Mesenchymal stem cell (in vitro differentiated cells and primary cell): ENCODE measurements around the gene SLC12A3.

Experiments
- DNase-seq: peaks from one replicate; pipeline ENCODE4 v3.0.0-alpha.2; 2013
- H2AFZ ChIP-seq: one replicate; pipeline ENCODE4 v1.6.1; 2013; ENCODE audit warnings: low read depth, mild to moderate bottlenecking, control low read depth, inconsistent platforms, low read length, moderate library complexity
- H2AK5ac ChIP-seq: 2 replicates; pipeline ENCODE4 v1.6.1; 2013; ENCODE audit warnings: low read length, moderate library complexity, mild to moderate bottlenecking, inconsistent platforms; ENCODE audit not compliant: severe bottlenecking
- H2BK120ac ChIP-seq: one replicate; pipeline ENCODE4 v1.6.1; 2013; ENCODE audit warnings: low read depth, mild to moderate bottlenecking, inconsistent platforms, low read length, moderate library complexity
- H2BK12ac ChIP-seq, 2 experiments: one replicate each; pipeline ENCODE4 v1.6.1; 2013; ENCODE audit warnings: inconsistent platforms in 2 of 2, low read length in 2 of 2, mild to moderate bottlenecking in 2 of 2, moderate library complexity in 2 of 2, control low read depth in 1 of 2
- H2BK15ac ChIP-seq: one replicate; pipeline ENCODE4 v1.6.1; 2013; ENCODE audit warnings: mild to moderate bottlenecking, low read depth, inconsistent platforms; ENCODE audit not compliant: poor library complexity, severe bottlenecking
- H2BK5ac ChIP-seq: 2 replicates; pipeline ENCODE4 v1.6.1; 2013; ENCODE audit warnings: low read depth, mild to moderate bottlenecking, low read length, control low read depth, inconsistent platforms; ENCODE audit not compliant: poor library complexity, severe bottlenecking
- H3K14ac ChIP-seq, 2 experiments: one replicate each; pipeline ENCODE4 v1.6.1; 2013; ENCODE audit warnings: inconsistent platforms in 2 of 2, low read length in 2 of 2, control low read depth in 1 of 2, mild to moderate bottlenecking in 1 of 2, moderate library complexity in 1 of 2
- H3K18ac ChIP-seq, 2 experiments: one replicate each; pipeline ENCODE4 v1.6.1; 2013; ENCODE audit warnings: inconsistent platforms in 2 of 2, low read length in 2 of 2, control low read depth in 1 of 2, low read depth in 1 of 2, mild to moderate bottlenecking in 1 of 2
- H3K23ac ChIP-seq, 2 experiments: one replicate each; pipeline ENCODE4 v1.6.1; 2013; ENCODE audit warnings: inconsistent platforms in 2 of 2, low read length in 2 of 2, mild to moderate bottlenecking in 2 of 2, moderate library complexity in 2 of 2, control low read depth in 1 of 2
- H3K27ac ChIP-seq: 2 replicates; pipeline ENCODE4 v1.5.1; 2013; ENCODE audit warnings: mild to moderate bottlenecking, moderate library complexity, low read length, control low read depth, inconsistent platforms; ENCODE audit not compliant: poor library complexity, severe bottlenecking
- H3K27me3 ChIP-seq, 2 experiments: 2 replicates each; pipeline versions ENCODE4 v1.6.1 to v1.7.0; 2013; ENCODE audit warnings: low read length in 2 of 2, mild to moderate bottlenecking in 2 of 2, moderate library complexity in 2 of 2, control low read depth in 1 of 2, inconsistent platforms in 1 of 2; ENCODE audit not compliant: control insufficient read depth in 1 of 2, insufficient read depth in 1 of 2
- H3K36me3 ChIP-seq, 2 experiments: 2 replicates each; pipeline versions ENCODE4 v1.6.1 to v1.7.0; 2013; ENCODE audit warnings: low read length in 2 of 2, control low read depth in 1 of 2, inconsistent platforms in 1 of 2, low read depth in 1 of 2, mild to moderate bottlenecking in 1 of 2; ENCODE audit not compliant: insufficient read depth in 2 of 2, control insufficient read depth in 1 of 2
- H3K4ac ChIP-seq, 2 experiments: one replicate each; pipeline ENCODE4 v1.6.1; 2013; ENCODE audit warnings: inconsistent platforms in 2 of 2, low read length in 2 of 2, mild to moderate bottlenecking in 2 of 2, moderate library complexity in 2 of 2, control low read depth in 1 of 2, low read depth in 1 of 2
- H3K4me1 ChIP-seq: 2 replicates; pipeline ENCODE4 v1.6.1; 2013; ENCODE audit warnings: low read depth, low read length, control low read depth; ENCODE audit not compliant: control insufficient read depth, insufficient read depth
- H3K4me2 ChIP-seq: 2 replicates; pipeline ENCODE4 v1.6.1; 2013; ENCODE audit warnings: low read length, mild to moderate bottlenecking, inconsistent platforms; ENCODE audit not compliant: poor library complexity, severe bottlenecking
- H3K4me3 ChIP-seq, 2 experiments: 2 replicates each; pipeline versions ENCODE4 v1.5.1 to v1.7.0; 2013; ENCODE audit warnings: low read length in 2 of 2, mild to moderate bottlenecking in 2 of 2, control low read depth in 1 of 2, low read depth in 1 of 2; ENCODE audit not compliant: insufficient read depth in 1 of 2
- H3K79me1 ChIP-seq: replicated peaks from 2 replicates; pipeline ENCODE4 v1.6.1; 2013; ENCODE audit warnings: mild to moderate bottlenecking, control low read depth, low read length, inconsistent platforms; ENCODE audit not compliant: poor library complexity, severe bottlenecking
- H3K9ac ChIP-seq: 2 replicates; pipeline ENCODE4 v1.7.0; 2013; ENCODE audit warnings: mild to moderate bottlenecking, low read length, moderate library complexity
- H3K9me3 ChIP-seq: 2 replicates; pipeline ENCODE4 v1.7.0; 2013; ENCODE audit warnings: mild to moderate bottlenecking, low read length; ENCODE audit not compliant: control insufficient read depth
- H4K8ac ChIP-seq: one replicate; pipeline ENCODE4 v1.6.1; 2013; ENCODE audit warnings: inconsistent platforms, mild to moderate bottlenecking, low read length, moderate library complexity
- H4K91ac ChIP-seq: one replicate; pipeline ENCODE4 v1.6.1; 2013; ENCODE audit warnings: mild to moderate bottlenecking, low read length, inconsistent platforms
- WGBS: methylation state at CpG from one replicate; pipeline ENCODE4 v1.1.7; 2013; ENCODE audit warnings: mixed read lengths; 5-methylcytosine and 5-hydroxymethylcytosine counted together

SLC12A3 gene

GRCh38 chr16:56896244-56896643 is 31.2 kb downstream of the SLC12A3 start:
- Histone ChIP-seq H2BK12ac (no peak overlapping the region), H3K9ac (no peak overlapping the region), H3K4me1 (peaks cover 2% of the 10 kb centered on the region), H3K27me3 (peaks cover 20 to 44% of the 10 kb centered on the region in 2 experiments), H3K4me3 (no peak overlapping the region), H3K36me3 (no peaks in the 10 kb centered on the region), H4K8ac (no peak overlapping the region), H3K4ac (no peak overlapping the region), H2AK5ac (no peak overlapping the region), H3K23ac (no peak overlapping the region), H3K14ac (no peak overlapping the region), H3K9me3 (no peaks in the 10 kb centered on the region), H2BK120ac (no peak overlapping the region), H3K18ac (no peak overlapping the region), H3K27ac (no peak overlapping the region), H3K4me2 (no peak overlapping the region), H2BK15ac (no peak overlapping the region), H4K91ac (no peak overlapping the region), H2BK5ac (no peak overlapping the region), H2AFZ (no peak overlapping the region), H3K79me1 (no peaks in the 10 kb centered on the region)
- 96% methylated on average over 3 of the region's 3 CpGs for WGBS
- no peak for DNase-seq

- Histone ChIP-seq H3K9me3 (no peaks in the 10 kb centered on the region), H3K27me3 (peaks cover 27 to 46% of the 10 kb centered on the region in 2 experiments), H3K4ac (no peak overlapping the region), H2BK5ac (no peak overlapping the region), H2AK5ac (no peak overlapping the region), H3K23ac (peak overlapping the region in 1 of 2 experiments; percentile 30), H4K91ac (no peak overlapping the region), H3K14ac (no peak overlapping the region), H4K8ac (no peak overlapping the region), H2BK15ac (no peak overlapping the region), H2BK12ac (no peak overlapping the region), H3K79me1 (no peaks in the 10 kb centered on the region), H3K27ac (no peak overlapping the region), H3K4me1 (no peaks in the 10 kb centered on the region), H3K18ac (no peak overlapping the region), H3K4me2 (no peak overlapping the region), H3K4me3 (no peak overlapping the region), H3K9ac (no peak overlapping the region), H2AFZ (no peak overlapping the region), H3K36me3 (no peaks in the 10 kb centered on the region), H2BK120ac (no peak overlapping the region)
- no peak for DNase-seq
- WGBS: 90% methylated on average over 8 of the region's 8 CpGs
These were observed 32.2 kb downstream of the SLC12A3 start for GRCh38 chr16:56897026-56897799.

GRCh38 chr16:56898847-56899246 is 33.8 kb downstream of the SLC12A3 start:
- no peak overlapping the region for H3K4me2 ChIP-seq
- no peak overlapping the region for H3K4ac ChIP-seq
- no peak overlapping the region for H3K14ac ChIP-seq
- no peak overlapping the region for H2BK120ac ChIP-seq
- peaks cover 30 to 54% of the 10 kb centered on the region in 2 experiments for H3K27me3 ChIP-seq
- 95% methylated on average over 8 of the region's 8 CpGs for WGBS
- no peak overlapping the region for H2BK5ac ChIP-seq
- H3K4me1 ChIP-seq: no peaks in the 10 kb centered on the region
- H3K23ac ChIP-seq: no peak overlapping the region
- H2AK5ac ChIP-seq: no peak overlapping the region
- H3K18ac ChIP-seq: no peak overlapping the region
- no peak overlapping the region for H4K91ac ChIP-seq
- H3K4me3 ChIP-seq: no peak overlapping the region
- H3K9me3 ChIP-seq: no peaks in the 10 kb centered on the region
- H2AFZ ChIP-seq: no peak overlapping the region
- no peak for DNase-seq
- no peak overlapping the region for H4K8ac ChIP-seq
- no peak overlapping the region for H3K9ac ChIP-seq
- no peaks in the 10 kb centered on the region for H3K79me1 ChIP-seq
- H2BK12ac ChIP-seq: no peak overlapping the region
- no peak overlapping the region for H2BK15ac ChIP-seq
- no peaks in the 10 kb centered on the region for H3K36me3 ChIP-seq
- H3K27ac ChIP-seq: no peak overlapping the region

GRCh38 chr16:56903866-56904265 is 38.9 kb downstream of the SLC12A3 start:
- 100% methylated on average over 2 of the region's 2 CpGs for WGBS

More at GRCh38 chr16:56903866-56904265, 38.9 kb downstream of the SLC12A3 start:
- Histone ChIP-seq H3K79me1 (no peaks in the 10 kb centered on the region), H2BK5ac (no peak overlapping the region), H4K8ac (no peak overlapping the region), H2BK15ac (no peak overlapping the region), H3K36me3 (no peaks in the 10 kb centered on the region), H2AK5ac (no peak overlapping the region), H3K4ac (no peak overlapping the region), H3K14ac (no peak overlapping the region), H3K4me3 (no peak overlapping the region), H3K4me2 (no peak overlapping the region), H4K91ac (no peak overlapping the region), H2BK12ac (no peak overlapping the region), H3K27ac (no peak overlapping the region), H3K9me3 (peaks cover 14% of the 10 kb centered on the region), H3K9ac (no peak overlapping the region), H3K27me3 (peaks cover 21 to 61% of the 10 kb centered on the region in 2 experiments), H2BK120ac (no peak overlapping the region), H3K4me1 (no peaks in the 10 kb centered on the region), H2AFZ (no peak overlapping the region), H3K18ac (no peak overlapping the region), H3K23ac (no peak overlapping the region)
- no peak for DNase-seq
